Activated CD4-positive, alpha-beta memory T cell treated with anti-CD3 and anti-CD28 coated beads, Interleukin-2, amount 10 ng/mL, durations not matched to agents 7 days and 5 days (primary cell): ENCODE results near the gene DMD. TPM values are rescaled to one million over a fixed set of nuclear protein-coding genes. Genes with fewer than 3 reads are reported as not detected.
"Not testable (repeated sequence)": the region's sequence is repeated elsewhere in the genome, so short reads cannot be mapped to it uniquely, and the experiment has no call there.

Experiments
- CTCF ChIA-PET: fragments of 350-600 bp; sonication (Branson Sonifier 250); formaldehyde crosslinking; loops from one replicate; lab custom pipeline; 2021; ENCODE audit warnings: antibody characterized with exemption, inconsistent platforms; lab: Charles Lee
- POLR2A ChIA-PET: fragments of 350-600 bp; sonication (Branson Sonifier 250); formaldehyde crosslinking; loops from one replicate; lab custom pipeline; 2021; ENCODE audit warnings: antibody characterized with exemption; lab: Charles Lee
- DNase-seq: peaks from one replicate; pipeline ENCODE4 v3.0.0-alpha.2; 2020
- H3K27ac Mint-ChIP-seq: one replicate; pipeline ENCODE4 v1.8.0; 2021; ENCODE audit warnings: mild to moderate bottlenecking, mixed read lengths
- H3K27me3 Mint-ChIP-seq: one replicate; pipeline ENCODE4 v1.8.0; 2021; ENCODE audit warnings: mixed read lengths
- H3K36me3 Mint-ChIP-seq: one replicate; pipeline ENCODE4 v1.8.0; 2021; ENCODE audit warnings: low read depth, mixed read lengths
- H3K4me1 Mint-ChIP-seq: one replicate; pipeline ENCODE4 v1.8.0; 2021; ENCODE audit warnings: mixed read lengths
- H3K4me3 Mint-ChIP-seq: one replicate; pipeline ENCODE4 v1.8.0; 2021; ENCODE audit warnings: mild to moderate bottlenecking, mixed read lengths
- H3K9me3 Mint-ChIP-seq: one replicate; pipeline ENCODE4 v1.8.0; 2021; ENCODE audit warnings: mixed read lengths
- total RNA-seq, 2 experiments: library from RNA; stranded (reverse); gene quantifications; one replicate each; pipeline ENCODE4 v1.2.3, GENCODE V29; 2021

Gene DMD
- total RNA-seq, 2 experiments from 2014 or later = 1.4 to 1.5 TPM

- Mint-ChIP-seq H3K4me3 (no peak overlapping the region), H3K27ac (no peak overlapping the region), H3K36me3 (no peaks in the 10 kb centered on the region), H3K27me3 (no peaks in the 10 kb centered on the region), H3K9me3 (peaks cover 3% of the 10 kb centered on the region), H3K4me1 (no peaks in the 10 kb centered on the region)
- CTCF ChIA-PET = no interaction called here
- no peak for DNase-seq
- POLR2A ChIA-PET = no interaction called here
Measured at GRCh38 chrX:32016195-32016594, 1195.2 kb downstream of the DMD start.

- H3K9me3 Mint-ChIP-seq = no peaks in the 10 kb centered on the region
- POLR2A ChIA-PET = no interaction called here
- no peaks in the 10 kb centered on the region for H3K36me3 Mint-ChIP-seq
- DNase-seq = no peak
- no peak overlapping the region for H3K4me3 Mint-ChIP-seq
- H3K4me1 Mint-ChIP-seq = no peaks in the 10 kb centered on the region
- CTCF ChIA-PET = no interaction called here
- H3K27me3 Mint-ChIP-seq = no peaks in the 10 kb centered on the region
- no peak overlapping the region for H3K27ac Mint-ChIP-seq
Measured at GRCh38 chrX:32010948-32011347, 1200.4 kb downstream of the DMD start.

GRCh38 chrX:32010212-32010611 is 1201.1 kb downstream of the DMD start:
- Mint-ChIP-seq H3K27me3 (no peaks in the 10 kb centered on the region), H3K27ac (no peak overlapping the region), H3K9me3 (no peaks in the 10 kb centered on the region), H3K36me3 (no peaks in the 10 kb centered on the region), H3K4me1 (no peaks in the 10 kb centered on the region), H3K4me3 (no peak overlapping the region)
- CTCF ChIA-PET = no interaction called here
- POLR2A ChIA-PET = no interaction called here
- DNase-seq = no peak

GRCh38 chrX:31993637-31994036 is 1217.7 kb downstream of the DMD start:
- ChIA-PET POLR2A (no interaction called here), CTCF (no interaction called here)
- Mint-ChIP-seq H3K4me1 (no peaks in the 10 kb centered on the region), H3K27ac (no peak overlapping the region), H3K4me3 (no peak overlapping the region), H3K36me3 (no peaks in the 10 kb centered on the region), H3K9me3 (peaks cover 2% of the 10 kb centered on the region), H3K27me3 (no peaks in the 10 kb centered on the region)
- no peak for DNase-seq

GRCh38 chrX:31988975-31989374 is 1222.4 kb downstream of the DMD start:
- Mint-ChIP-seq H3K9me3 (peaks cover 6% of the 10 kb centered on the region), H3K4me3 (no peak overlapping the region), H3K27me3 (no peaks in the 10 kb centered on the region), H3K36me3 (no peaks in the 10 kb centered on the region), H3K4me1 (no peaks in the 10 kb centered on the region), H3K27ac (no peak overlapping the region)
- DNase-seq = no peak
- ChIA-PET CTCF (no interaction called here), POLR2A (no interaction called here)

- Mint-ChIP-seq H3K36me3 (no peaks in the 10 kb centered on the region), H3K9me3 (peaks cover 9% of the 10 kb centered on the region), H3K27ac (no peak overlapping the region), H3K4me1 (no peaks in the 10 kb centered on the region), H3K27me3 (no peaks in the 10 kb centered on the region), H3K4me3 (no peak overlapping the region)
- POLR2A ChIA-PET = no interaction called here
- CTCF ChIA-PET = no interaction called here
- DNase-seq = no peak
Measured at GRCh38 chrX:31981546-31982062, 1229.7 kb downstream of the DMD start.

GRCh38 chrX:31969714-31970113 is 1241.6 kb downstream of the DMD start:
- POLR2A ChIA-PET = no interaction called here
- H3K9me3 Mint-ChIP-seq = peaks cover 4% of the 10 kb centered on the region
- H3K27ac Mint-ChIP-seq = no peak overlapping the region
- H3K4me3 Mint-ChIP-seq = no peak overlapping the region
- CTCF ChIA-PET = no interaction called here
- no peaks in the 10 kb centered on the region for H3K4me1 Mint-ChIP-seq
- no peaks in the 10 kb centered on the region for H3K27me3 Mint-ChIP-seq
- no peak for DNase-seq
- no peaks in the 10 kb centered on the region for H3K36me3 Mint-ChIP-seq

GRCh38 chrX:31962256-31962655 is 1249.1 kb downstream of the DMD start:
- no peak for DNase-seq
- Mint-ChIP-seq H3K36me3 (no peaks in the 10 kb centered on the region), H3K27ac (no peak overlapping the region), H3K27me3 (no peaks in the 10 kb centered on the region), H3K4me1 (no peaks in the 10 kb centered on the region), H3K9me3 (no peaks in the 10 kb centered on the region), H3K4me3 (no peak overlapping the region)
- POLR2A ChIA-PET = no interaction called here
- CTCF ChIA-PET = no interaction called here

GRCh38 chrX:31934842-31935370 is 1276.4 kb downstream of the DMD start:
- Mint-ChIP-seq H3K4me3 (no peak overlapping the region), H3K9me3 (no peaks in the 10 kb centered on the region), H3K4me1 (no peaks in the 10 kb centered on the region), H3K27ac (no peak overlapping the region), H3K27me3 (no peaks in the 10 kb centered on the region), H3K36me3 (no peaks in the 10 kb centered on the region)
- ChIA-PET POLR2A (no interaction called here), CTCF (no interaction called here)
- no peak for DNase-seq

GRCh38 chrX:31934015-31934414 is 1277.3 kb downstream of the DMD start:
- no peak overlapping the region for H3K4me3 Mint-ChIP-seq
- H3K27ac Mint-ChIP-seq = no peak overlapping the region
- no peaks in the 10 kb centered on the region for H3K9me3 Mint-ChIP-seq
- no peaks in the 10 kb centered on the region for H3K27me3 Mint-ChIP-seq
- ChIA-PET CTCF (no interaction called here), POLR2A (no interaction called here)
- no peaks in the 10 kb centered on the region for H3K36me3 Mint-ChIP-seq
- H3K4me1 Mint-ChIP-seq = no peaks in the 10 kb centered on the region
- no peak for DNase-seq

- Mint-ChIP-seq H3K9me3 (no peaks in the 10 kb centered on the region), H3K4me1 (no peaks in the 10 kb centered on the region), H3K4me3 (no peak overlapping the region), H3K36me3 (no peaks in the 10 kb centered on the region), H3K27me3 (no peaks in the 10 kb centered on the region), H3K27ac (no peak overlapping the region)
- CTCF ChIA-PET = no interaction called here
- POLR2A ChIA-PET = no interaction called here
- no peak for DNase-seq
Measured at GRCh38 chrX:31932769-31933168, 1278.6 kb downstream of the DMD start.

- POLR2A ChIA-PET, H3K27ac Mint-ChIP-seq, H3K9me3 Mint-ChIP-seq, H3K4me1 Mint-ChIP-seq, H3K4me3 Mint-ChIP-seq, H3K27me3 Mint-ChIP-seq, CTCF ChIA-PET, H3K36me3 Mint-ChIP-seq, DNase-seq: not testable (repeated sequence)
Measured at GRCh38 chrX:31932320-31932719, 1279.0 kb downstream of the DMD start.

GRCh38 chrX:31931225-31931624 is 1280.1 kb downstream of the DMD start:
- POLR2A ChIA-PET = no interaction called here
- H3K4me3 Mint-ChIP-seq = no peak overlapping the region
- H3K27ac Mint-ChIP-seq = no peak overlapping the region
- no peaks in the 10 kb centered on the region for H3K4me1 Mint-ChIP-seq
- CTCF ChIA-PET = no interaction called here
- H3K27me3 Mint-ChIP-seq = no peaks in the 10 kb centered on the region
- H3K9me3 Mint-ChIP-seq = no peaks in the 10 kb centered on the region
- no peaks in the 10 kb centered on the region for H3K36me3 Mint-ChIP-seq
- DNase-seq = no peak

GRCh38 chrX:31929366-31929765 is 1282.0 kb downstream of the DMD start:
- H3K9me3 Mint-ChIP-seq = no peaks in the 10 kb centered on the region
- no peak overlapping the region for H3K4me3 Mint-ChIP-seq
- CTCF ChIA-PET = no interaction called here
- POLR2A ChIA-PET = no interaction called here
- no peaks in the 10 kb centered on the region for H3K27me3 Mint-ChIP-seq
- no peaks in the 10 kb centered on the region for H3K4me1 Mint-ChIP-seq
- no peak for DNase-seq
- H3K27ac Mint-ChIP-seq = no peak overlapping the region
- H3K36me3 Mint-ChIP-seq = no peaks in the 10 kb centered on the region
